ENCODE results near the gene MYZAP.

Gene MYZAP

GRCh38 chr15:57591822-57592367 lies at the start of gene MYZAP:
MYZAP (plus strand) TSS chr15:57591904; CDS start chr15:57592035, 131 bp downstream.
- Histone ChIP-seq H3K4me3 (ENCODE audit: low read depth in 1 of 5, low read length in 5 of 5) (peak within 1 kb of the TSS; percentile 67 to 77 (median 74)), H3K27me3 (ENCODE audit: control insufficient read depth in 5 of 5, insufficient read depth in 4 of 5, low read length in 5 of 5) (no peaks in the 10 kb centered on the region), H3K9ac (ENCODE audit: low read length in 5 of 5) (peak within 1 kb of the TSS; percentile 67 to 77 (median 70)), H3K4me1 (ENCODE audit: control insufficient read depth in 5 of 5, insufficient read depth in 5 of 5, low read length in 5 of 5) (peaks cover 6 to 94% (median 91%) of the 10 kb centered on the region in 5 donors), H3K36me3 (ENCODE audit: control insufficient read depth in 5 of 5, insufficient read depth in 5 of 5, low read length in 5 of 5) (no peaks in the 10 kb centered on the region), H3K9me3 (ENCODE audit: control insufficient read depth in 5 of 5, low read length in 5 of 5) (no peaks in the 10 kb centered on the region), H3K27ac (ENCODE audit: low read depth, low read length) (peak within 1 kb of the TSS; percentile 93)

- no peak overlapping the region for H3K4me3 ChIP-seq (ENCODE audit: low read depth in 1 of 5, low read length in 5 of 5)
- H3K27me3 ChIP-seq (ENCODE audit: control insufficient read depth in 5 of 5, insufficient read depth in 4 of 5, low read length in 5 of 5) = no peaks in the 10 kb centered on the region
- H3K36me3 ChIP-seq (ENCODE audit: control insufficient read depth in 5 of 5, insufficient read depth in 5 of 5, low read length in 5 of 5) = no peaks in the 10 kb centered on the region
- no peak overlapping the region for H3K27ac ChIP-seq (ENCODE audit: low read depth, low read length)
- H3K4me1 ChIP-seq (ENCODE audit: control insufficient read depth in 5 of 5, insufficient read depth in 5 of 5, low read length in 5 of 5) = peaks cover 0 to 1% (median 0%) of the 10 kb centered on the region in 5 donors
- no peak overlapping the region for H3K9ac ChIP-seq (ENCODE audit: low read length in 5 of 5)
- H3K9me3 ChIP-seq (ENCODE audit: control insufficient read depth in 5 of 5, low read length in 5 of 5) = no peaks in the 10 kb centered on the region
Measured at GRCh38 chr15:57542505-57542817, 49.2 kb upstream of the MYZAP start.

GRCh38 chr15:57544848-57545480 lies 46.7 kb upstream of the MYZAP start:
- Histone ChIP-seq H3K36me3 (ENCODE audit: control insufficient read depth in 5 of 5, insufficient read depth in 5 of 5, low read length in 5 of 5) (no peaks in the 10 kb centered on the region), H3K27ac (ENCODE audit: low read depth, low read length) (no peak overlapping the region), H3K9ac (ENCODE audit: low read length in 5 of 5) (no peak overlapping the region)

GRCh38 chr15:57545995-57546394 lies 45.7 kb upstream of the MYZAP start:
- Histone ChIP-seq H3K27me3 (ENCODE audit: control insufficient read depth in 5 of 5, insufficient read depth in 4 of 5, low read length in 5 of 5) (no peaks in the 10 kb centered on the region), H3K9ac (ENCODE audit: low read length in 5 of 5) (no peak overlapping the region), H3K4me3 (ENCODE audit: low read depth in 1 of 5, low read length in 5 of 5) (no peak overlapping the region), H3K9me3 (ENCODE audit: control insufficient read depth in 5 of 5, low read length in 5 of 5) (no peaks in the 10 kb centered on the region), H3K4me1 (ENCODE audit: control insufficient read depth in 5 of 5, insufficient read depth in 5 of 5, low read length in 5 of 5) (peaks cover 0 to 7% (median 2%) of the 10 kb centered on the region in 5 donors), H3K27ac (ENCODE audit: low read depth, low read length) (no peak overlapping the region), H3K36me3 (ENCODE audit: control insufficient read depth in 5 of 5, insufficient read depth in 5 of 5, low read length in 5 of 5) (no peaks in the 10 kb centered on the region)

More at GRCh38 chr15:57544848-57545480, 46.7 kb upstream of the MYZAP start:
- no peaks in the 10 kb centered on the region for H3K4me1 ChIP-seq (ENCODE audit: control insufficient read depth in 5 of 5, insufficient read depth in 5 of 5, low read length in 5 of 5)
- no peaks in the 10 kb centered on the region for H3K9me3 ChIP-seq (ENCODE audit: control insufficient read depth in 5 of 5, low read length in 5 of 5)
- no peaks in the 10 kb centered on the region for H3K27me3 ChIP-seq (ENCODE audit: control insufficient read depth in 5 of 5, insufficient read depth in 4 of 5, low read length in 5 of 5)
- no peak overlapping the region for H3K4me3 ChIP-seq (ENCODE audit: low read depth in 1 of 5, low read length in 5 of 5)

GRCh38 chr15:57547243-57547755 lies 44.4 kb upstream of the MYZAP start:
- H3K4me3 ChIP-seq (ENCODE audit: low read depth in 1 of 5, low read length in 5 of 5) = no peak overlapping the region
- H3K27me3 ChIP-seq (ENCODE audit: control insufficient read depth in 5 of 5, insufficient read depth in 4 of 5, low read length in 5 of 5) = no peaks in the 10 kb centered on the region
- H3K36me3 ChIP-seq (ENCODE audit: control insufficient read depth in 5 of 5, insufficient read depth in 5 of 5, low read length in 5 of 5) = no peaks in the 10 kb centered on the region
- no peak overlapping the region for H3K27ac ChIP-seq (ENCODE audit: low read depth, low read length)
- H3K4me1 ChIP-seq (ENCODE audit: control insufficient read depth in 5 of 5, insufficient read depth in 5 of 5, low read length in 5 of 5) = peaks cover 0 to 18% (median 2%) of the 10 kb centered on the region in 5 donors
- H3K9ac ChIP-seq (ENCODE audit: low read length in 5 of 5) = no peak overlapping the region
- no peaks in the 10 kb centered on the region for H3K9me3 ChIP-seq (ENCODE audit: control insufficient read depth in 5 of 5, low read length in 5 of 5)

GRCh38 chr15:57548351-57548750 lies 43.4 kb upstream of the MYZAP start:
- Histone ChIP-seq H3K27me3 (ENCODE audit: control insufficient read depth in 5 of 5, insufficient read depth in 4 of 5, low read length in 5 of 5) (no peaks in the 10 kb centered on the region), H3K9ac (ENCODE audit: low read length in 5 of 5) (no peak overlapping the region), H3K9me3 (ENCODE audit: control insufficient read depth in 5 of 5, low read length in 5 of 5) (no peaks in the 10 kb centered on the region), H3K36me3 (ENCODE audit: control insufficient read depth in 5 of 5, insufficient read depth in 5 of 5, low read length in 5 of 5) (no peaks in the 10 kb centered on the region), H3K27ac (ENCODE audit: low read depth, low read length) (no peak overlapping the region), H3K4me1 (ENCODE audit: control insufficient read depth in 5 of 5, insufficient read depth in 5 of 5, low read length in 5 of 5) (peaks cover 0 to 28% (median 2%) of the 10 kb centered on the region in 5 donors), H3K4me3 (ENCODE audit: low read depth in 1 of 5, low read length in 5 of 5) (no peak overlapping the region)

GRCh38 chr15:57548835-57549234 lies 42.9 kb upstream of the MYZAP start:
- Histone ChIP-seq H3K27ac (ENCODE audit: low read depth, low read length) (no peak overlapping the region), H3K9me3 (ENCODE audit: control insufficient read depth in 5 of 5, low read length in 5 of 5) (no peaks in the 10 kb centered on the region), H3K9ac (ENCODE audit: low read length in 5 of 5) (no peak overlapping the region), H3K36me3 (ENCODE audit: control insufficient read depth in 5 of 5, insufficient read depth in 5 of 5, low read length in 5 of 5) (no peaks in the 10 kb centered on the region), H3K27me3 (ENCODE audit: control insufficient read depth in 5 of 5, insufficient read depth in 4 of 5, low read length in 5 of 5) (no peaks in the 10 kb centered on the region), H3K4me3 (ENCODE audit: low read depth in 1 of 5, low read length in 5 of 5) (no peak overlapping the region), H3K4me1 (ENCODE audit: control insufficient read depth in 5 of 5, insufficient read depth in 5 of 5, low read length in 5 of 5) (peaks cover 0 to 33% (median 2%) of the 10 kb centered on the region in 5 donors)

GRCh38 chr15:57549935-57550334 lies 41.8 kb upstream of the MYZAP start:
- H3K4me1 ChIP-seq (ENCODE audit: control insufficient read depth in 5 of 5, insufficient read depth in 5 of 5, low read length in 5 of 5) = peaks cover 0 to 44% (median 2%) of the 10 kb centered on the region in 5 donors
- no peak overlapping the region for H3K9ac ChIP-seq (ENCODE audit: low read length in 5 of 5)
- H3K4me3 ChIP-seq (ENCODE audit: low read depth in 1 of 5, low read length in 5 of 5) = no peak overlapping the region
- H3K36me3 ChIP-seq (ENCODE audit: control insufficient read depth in 5 of 5, insufficient read depth in 5 of 5, low read length in 5 of 5) = no peaks in the 10 kb centered on the region
- H3K27me3 ChIP-seq (ENCODE audit: control insufficient read depth in 5 of 5, insufficient read depth in 4 of 5, low read length in 5 of 5) = no peaks in the 10 kb centered on the region
- no peaks in the 10 kb centered on the region for H3K9me3 ChIP-seq (ENCODE audit: control insufficient read depth in 5 of 5, low read length in 5 of 5)
- H3K27ac ChIP-seq (ENCODE audit: low read depth, low read length) = no peak overlapping the region

GRCh38 chr15:57550640-57551039 lies 41.1 kb upstream of the MYZAP start:
- Histone ChIP-seq H3K27ac (ENCODE audit: low read depth, low read length) (peak overlapping the region; percentile 43), H3K9me3 (ENCODE audit: control insufficient read depth in 5 of 5, low read length in 5 of 5) (no peaks in the 10 kb centered on the region), H3K4me1 (ENCODE audit: control insufficient read depth in 5 of 5, insufficient read depth in 5 of 5, low read length in 5 of 5) (peaks cover 0 to 48% (median 2%) of the 10 kb centered on the region in 5 donors), H3K27me3 (ENCODE audit: control insufficient read depth in 5 of 5, insufficient read depth in 4 of 5, low read length in 5 of 5) (no peaks in the 10 kb centered on the region), H3K36me3 (ENCODE audit: control insufficient read depth in 5 of 5, insufficient read depth in 5 of 5, low read length in 5 of 5) (no peaks in the 10 kb centered on the region), H3K9ac (ENCODE audit: low read length in 5 of 5) (no peak overlapping the region), H3K4me3 (ENCODE audit: low read depth in 1 of 5, low read length in 5 of 5) (no peak overlapping the region)
